ENCODE measurements around the gene MTFR1L. TPM values are rescaled to one million over a fixed set of nuclear protein-coding genes. Genes with fewer than 3 reads are reported as not detected.

Gene MTFR1L
- total RNA-seq, 2 experiments from 2014 or later, result 25.5 to 28.0 TPM

GRCh38 chr1:25790472-25790871, 29.3 kb upstream of the MTFR1L start:
- ChIA-PET CTCF (no interaction called here), POLR2A (interaction anchor here (1.1 kb wide), 1 partner anchor 13 kb away, joined by 3 read pairs; no protein-coding TSS in a partner anchor)
- intact Hi-C loops (cut with DNase I, micrococcal nuclease), result no loop called here
- Mint-ChIP-seq H3K36me3 (ENCODE audit: low read depth) (peaks cover 49% of the 10 kb centered on the region), H3K27me3 (no peaks in the 10 kb centered on the region), H3K4me3 (no peak overlapping the region), H3K27ac (peak overlapping the region; percentile 62), H3K9me3 (no peaks in the 10 kb centered on the region), H3K4me1 (ENCODE audit: low read depth) (peaks cover 17% of the 10 kb centered on the region)
- DNase-seq, result no peak
- Histone ChIP-seq H3K4me1 (ENCODE audit: insufficient read depth, low read length) (peaks cover 8% of the 10 kb centered on the region), H3K9me3 (ENCODE audit: control insufficient read depth in 1 of 2, insufficient read depth in 1 of 2, low read length in 2 of 2) (no peaks in the 10 kb centered on the region), H3K27ac (ENCODE audit: low read depth in 1 of 2, low read length in 2 of 2) (no peak overlapping the region), H3K27me3 (ENCODE audit: control insufficient read depth in 1 of 2, insufficient read depth in 2 of 2, low read length in 2 of 2) (no peaks in the 10 kb centered on the region), H3K4me3 (ENCODE audit: low read length) (no peak overlapping the region), H3K36me3 (ENCODE audit: insufficient read depth, low read length) (peaks cover 42% of the 10 kb centered on the region)
- no peak for TF ChIP-seq CTCF (IDR thresholded peaks at IDR 0.05)
- no peak for ATAC-seq (ENCODE audit: poor library complexity)

DNA sequence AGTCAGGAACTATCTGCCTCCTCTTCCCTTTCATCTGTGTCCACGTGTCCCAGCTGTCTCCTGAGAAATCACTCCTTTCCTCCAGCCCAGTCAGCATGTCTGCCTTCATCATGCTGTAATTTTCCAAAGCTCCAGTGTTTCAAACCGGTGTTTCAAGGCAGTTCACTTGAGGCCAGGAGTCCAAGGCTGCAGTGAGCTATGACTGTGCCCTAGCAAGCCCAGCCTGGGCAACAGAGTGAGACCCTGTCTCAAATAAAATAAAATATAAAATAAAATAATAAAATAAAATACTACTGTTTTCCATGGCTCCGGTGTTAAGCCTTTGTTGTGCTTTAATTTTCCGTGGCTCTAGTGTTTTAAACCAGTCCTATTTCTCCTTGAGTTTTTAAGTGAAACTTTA, 27.6 kb upstream of the MTFR1L start:
- ChIA-PET CTCF (no interaction called here), POLR2A (interaction anchor here (2.1 kb wide), 1 partner anchor 28 kb away, joined by 5 read pairs; the partner anchor contains the start of gene MTFR1L)
- Mint-ChIP-seq H3K27me3 (no peaks in the 10 kb centered on the region), H3K9me3 (no peaks in the 10 kb centered on the region), H3K36me3 (ENCODE audit: low read depth) (peaks cover 39% of the 10 kb centered on the region), H3K4me1 (ENCODE audit: low read depth) (peaks cover 31% of the 10 kb centered on the region), H3K4me3 (no peak overlapping the region), H3K27ac (no peak overlapping the region)
- Histone ChIP-seq H3K4me1 (ENCODE audit: insufficient read depth, low read length) (peaks cover 23% of the 10 kb centered on the region), H3K27me3 (ENCODE audit: control insufficient read depth in 1 of 2, insufficient read depth in 2 of 2, low read length in 2 of 2) (no peaks in the 10 kb centered on the region), H3K9me3 (ENCODE audit: control insufficient read depth in 1 of 2, insufficient read depth in 1 of 2, low read length in 2 of 2) (no peaks in the 10 kb centered on the region), H3K4me3 (ENCODE audit: low read length) (no peak overlapping the region), H3K36me3 (ENCODE audit: insufficient read depth, low read length) (peaks cover 28% of the 10 kb centered on the region), H3K27ac (ENCODE audit: low read depth in 1 of 2, low read length in 2 of 2) (no peak overlapping the region)
- TF ChIP-seq CTCF (IDR thresholded peaks at IDR 0.05), result no peak
- DNase-seq (no peak), ATAC-seq (ENCODE audit: poor library complexity) (no peak)
- intact Hi-C loops (cut with DNase I, micrococcal nuclease), result no loop called here

DNA sequence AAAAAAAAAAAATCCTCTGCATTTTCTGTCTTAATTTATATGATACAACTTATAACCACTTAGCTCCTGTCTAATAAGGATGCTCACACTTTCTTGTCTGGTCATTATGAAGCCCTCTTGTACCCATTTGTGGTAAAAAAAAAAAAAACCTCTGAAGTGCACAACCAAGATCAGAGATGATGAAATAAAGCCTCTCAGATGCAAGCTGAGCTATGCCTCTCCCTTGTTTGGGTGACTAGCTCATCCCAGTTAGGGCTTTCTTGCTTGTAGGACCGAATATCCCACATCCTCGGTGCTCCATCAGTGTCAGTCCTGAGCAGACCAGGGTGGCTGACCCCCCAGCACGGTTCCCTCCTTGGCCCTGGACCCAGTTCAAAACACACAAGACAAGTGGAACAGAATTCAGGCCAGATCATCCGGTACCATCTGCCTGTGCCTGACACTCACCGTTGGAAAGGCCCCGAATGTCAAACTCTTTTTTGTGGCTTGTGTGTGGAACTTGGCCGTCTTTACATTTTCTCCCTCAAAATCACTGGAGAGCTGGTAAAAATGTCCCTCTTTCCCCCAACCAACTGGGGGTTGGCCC, 26.1 kb upstream of the MTFR1L start:
- H3K4me3 ChIP-seq (ENCODE audit: low read length), result no peak overlapping the region
- H3K4me3 Mint-ChIP-seq, result no peak overlapping the region
- H3K27me3 ChIP-seq (ENCODE audit: control insufficient read depth in 1 of 2, insufficient read depth in 2 of 2, low read length in 2 of 2), result no peaks in the 10 kb centered on the region
- H3K27ac Mint-ChIP-seq, result peak overlapping the region; percentile 89
- peaks cover 39% of the 10 kb centered on the region for H3K4me1 ChIP-seq (ENCODE audit: insufficient read depth, low read length)
- peaks cover 47% of the 10 kb centered on the region for H3K4me1 Mint-ChIP-seq (ENCODE audit: low read depth)
- H3K27ac ChIP-seq (ENCODE audit: low read depth in 1 of 2, low read length in 2 of 2), result peak overlapping the region in 1 of 2 donors; percentile 2
- peaks cover 15% of the 10 kb centered on the region for H3K36me3 ChIP-seq (ENCODE audit: insufficient read depth, low read length)
- no peaks in the 10 kb centered on the region for H3K9me3 ChIP-seq (ENCODE audit: control insufficient read depth in 1 of 2, insufficient read depth in 1 of 2, low read length in 2 of 2)
- ChIA-PET CTCF (interaction anchor here (1.1 to 1.6 kb wide), 3 partner anchors 18 to 185 kb away, joined by 3 to 6 read pairs (median 4); no protein-coding TSS in a partner anchor), POLR2A (interaction anchor here (0.6 to 2.1 kb wide), 6 partner anchors 19 to 222 kb away, joined by 3 to 6 read pairs (median 4); partner anchors contain the start of gene MTFR1L)
- H3K9me3 Mint-ChIP-seq, result no peaks in the 10 kb centered on the region
- intact Hi-C loops (cut with DNase I, micrococcal nuclease), result no loop called here
- H3K36me3 Mint-ChIP-seq (ENCODE audit: low read depth), result peaks cover 27% of the 10 kb centered on the region
- ATAC-seq (ENCODE audit: poor library complexity) (no peak), DNase-seq (no peak)
- no peak for TF ChIP-seq CTCF (IDR thresholded peaks at IDR 0.05)
- no peaks in the 10 kb centered on the region for H3K27me3 Mint-ChIP-seq

Data from CD4-positive, alpha-beta T cell (primary cell).